ENCODE data around the gene COL10A1.

The COL10A1 gene

GRCh38 chr6:116126032-116126431 lies at the start of gene COL10A1:
TSS of gene COL10A1 (minus strand) at chr6:116126132. CDS start at chr6:116125492, 640 bp downstream.
- DNase-seq (ENCODE audit: low read depth), result no peak

GRCh38 chr6:116175344-116175743 lies 49.4 kb upstream of the COL10A1 start:
- no peak for DNase-seq (ENCODE audit: low read depth)

- no peak for DNase-seq (ENCODE audit: low read depth)
Measured at GRCh38 chr6:116173928-116174327, 48.0 kb upstream of the COL10A1 start.

GRCh38 chr6:116170358-116171057 lies 44.6 kb upstream of the COL10A1 start:
- DNase-seq (ENCODE audit: low read depth), result no peak

- no peak for DNase-seq (ENCODE audit: low read depth)
Measured at GRCh38 chr6:116169880-116170279, 43.9 kb upstream of the COL10A1 start.

GRCh38 chr6:116168148-116168547 lies 42.2 kb upstream of the COL10A1 start:
- no peak for DNase-seq (ENCODE audit: low read depth)

GRCh38 chr6:116166369-116166768 lies 40.4 kb upstream of the COL10A1 start:
- no peak for DNase-seq (ENCODE audit: low read depth)

- DNase-seq (ENCODE audit: low read depth), result no peak
Measured at GRCh38 chr6:116165596-116165995, 39.7 kb upstream of the COL10A1 start.

GRCh38 chr6:116159782-116160524 lies 34.0 kb upstream of the COL10A1 start:
- no peak for DNase-seq (ENCODE audit: low read depth)

- no peak for DNase-seq (ENCODE audit: low read depth)
Measured at GRCh38 chr6:116158641-116159040, 32.7 kb upstream of the COL10A1 start.

GRCh38 chr6:116157391-116157790 lies 31.5 kb upstream of the COL10A1 start:
- DNase-seq (ENCODE audit: low read depth), result no peak

GRCh38 chr6:116156405-116157326 lies 30.7 kb upstream of the COL10A1 start:
- no peak for DNase-seq (ENCODE audit: low read depth)

GRCh38 chr6:116154887-116155286 lies 29.0 kb upstream of the COL10A1 start:
- no peak for DNase-seq (ENCODE audit: low read depth)

- DNase-seq (ENCODE audit: low read depth), result no peak
Measured at GRCh38 chr6:116152620-116153019, 26.7 kb upstream of the COL10A1 start.

GRCh38 chr6:116145803-116146675 lies 20.1 kb upstream of the COL10A1 start:
- no peak for DNase-seq (ENCODE audit: low read depth)

- DNase-seq (ENCODE audit: low read depth), result peak; percentile 16
Measured at GRCh38 chr6:116144605-116145004, 18.7 kb upstream of the COL10A1 start.

GRCh38 chr6:116139917-116140316 lies 14.0 kb upstream of the COL10A1 start:
- DNase-seq (ENCODE audit: low read depth), result no peak

- no peak for DNase-seq (ENCODE audit: low read depth)
Measured at GRCh38 chr6:116136933-116137340, 11.0 kb upstream of the COL10A1 start.

GRCh38 chr6:116136373-116136772 lies 10.4 kb upstream of the COL10A1 start:
- DNase-seq (ENCODE audit: low read depth), result no peak

GRCh38 chr6:116133453-116133852 lies 7.5 kb upstream of the COL10A1 start:
- no peak for DNase-seq (ENCODE audit: low read depth)

- DNase-seq (ENCODE audit: low read depth), result no peak
Measured at GRCh38 chr6:116127771-116128493, 2.0 kb upstream of the COL10A1 start.

Data from fibroblast of the conjunctiva (primary cell).